Right atrium auricular region (tissue), 2 donors: ENCODE data around the gene ALOX5. TPM values are rescaled to one million over a fixed set of nuclear protein-coding genes. Genes with fewer than 3 reads are reported as not detected.

Experiments used
- DNase-seq: peaks from one replicate; pipeline ENCODE4 v3.0.0-alpha.2; 2019; ENCODE audit warnings: low spot score
- H3K27ac ChIP-seq, 2 donors: fragments of 200-600 bp; sonication (generic); 1 replicate in 1 of 2; 2 replicates in 1 of 2; pipeline ENCODE4 v1.5.1; 2016 to 2019
- H3K27me3 ChIP-seq, 2 donors: fragments of 200-600 bp; sonication (generic); one replicate each; pipeline versions ENCODE4 v1.5.1 to v1.6.0; 2017 to 2019
- H3K36me3 ChIP-seq: fragments of 200-600 bp; sonication (generic); one replicate; pipeline ENCODE4 v1.5.1; 2016
- H3K4me1 ChIP-seq, 2 donors: fragments of 200-600 bp; sonication (generic); one replicate each; pipeline versions ENCODE4 v1.5.1 to v1.6.0; 2017 to 2019
- H3K4me3 ChIP-seq, 2 donors: fragments of 200-600 bp; sonication (generic); 1 replicate in 1 of 2; 2 replicates in 1 of 2; pipeline ENCODE4 v1.5.1; 2017 to 2019; ENCODE audit warnings: mild to moderate bottlenecking in 1 of 2, moderate library complexity in 1 of 2
- H3K9me3 ChIP-seq, 2 donors: fragments of 200-600 bp; sonication (generic); one replicate each; pipeline ENCODE4 v1.5.1; 2019
- total RNA-seq, 2 donors: library from RNA; depleted of rRNA; stranded (reverse); fragments of >200 nt; gene quantifications; one replicate each; pipeline ENCODE4 v1.1.0, GENCODE V29; 2016
- TF ChIP-seq, protein P1 (sequence below), 2 donors: fragments of 200-600 bp; sonication (generic); IDR thresholded peaks; one replicate each; pipeline ENCODE4 v1.5.1; 2019; ENCODE audit warnings: antibody characterized with exemption in 2 of 2

Gene ALOX5
- total RNA-seq, 2 donors from 2014 or later, result 6.3 to 16.0 TPM

DNA sequence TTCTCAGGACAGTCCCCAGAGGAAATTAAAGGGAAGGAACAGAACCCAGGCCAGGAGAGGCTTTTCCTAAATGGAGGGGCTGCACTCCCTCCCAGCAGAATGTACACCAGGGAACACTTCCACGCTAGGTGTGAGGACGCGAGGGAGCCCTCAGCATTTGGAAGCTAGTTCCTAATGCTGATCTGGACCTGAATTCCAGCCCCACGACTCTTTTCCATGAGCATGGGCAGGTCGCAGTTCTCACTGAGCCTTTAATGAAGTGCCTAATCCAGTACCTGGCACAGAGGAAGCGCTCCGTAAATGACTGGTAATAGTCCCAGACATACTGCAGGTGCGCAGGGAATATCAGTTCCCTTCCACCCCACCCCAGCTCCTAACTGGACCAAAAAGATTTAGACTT is 1.1 kb downstream of the ALOX5 start:
- Histone ChIP-seq H3K27ac (no peak overlapping the region), H3K27me3 (no peaks in the 10 kb centered on the region), H3K4me1 (peaks cover 0 to 20% of the 10 kb centered on the region in 2 donors), H3K36me3 (no peaks in the 10 kb centered on the region), H3K4me3 (peak overlapping the region; percentile 45 to 50), H3K9me3 (no peaks in the 10 kb centered on the region)
- DNase-seq, result peak; percentile 52
- TF ChIP-seq, protein P1, sequence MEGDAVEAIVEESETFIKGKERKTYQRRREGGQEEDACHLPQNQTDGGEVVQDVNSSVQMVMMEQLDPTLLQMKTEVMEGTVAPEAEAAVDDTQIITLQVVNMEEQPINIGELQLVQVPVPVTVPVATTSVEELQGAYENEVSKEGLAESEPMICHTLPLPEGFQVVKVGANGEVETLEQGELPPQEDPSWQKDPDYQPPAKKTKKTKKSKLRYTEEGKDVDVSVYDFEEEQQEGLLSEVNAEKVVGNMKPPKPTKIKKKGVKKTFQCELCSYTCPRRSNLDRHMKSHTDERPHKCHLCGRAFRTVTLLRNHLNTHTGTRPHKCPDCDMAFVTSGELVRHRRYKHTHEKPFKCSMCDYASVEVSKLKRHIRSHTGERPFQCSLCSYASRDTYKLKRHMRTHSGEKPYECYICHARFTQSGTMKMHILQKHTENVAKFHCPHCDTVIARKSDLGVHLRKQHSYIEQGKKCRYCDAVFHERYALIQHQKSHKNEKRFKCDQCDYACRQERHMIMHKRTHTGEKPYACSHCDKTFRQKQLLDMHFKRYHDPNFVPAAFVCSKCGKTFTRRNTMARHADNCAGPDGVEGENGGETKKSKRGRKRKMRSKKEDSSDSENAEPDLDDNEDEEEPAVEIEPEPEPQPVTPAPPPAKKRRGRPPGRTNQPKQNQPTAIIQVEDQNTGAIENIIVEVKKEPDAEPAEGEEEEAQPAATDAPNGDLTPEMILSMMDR (IDR thresholded peaks at IDR 0.05), result no peak

DNA sequence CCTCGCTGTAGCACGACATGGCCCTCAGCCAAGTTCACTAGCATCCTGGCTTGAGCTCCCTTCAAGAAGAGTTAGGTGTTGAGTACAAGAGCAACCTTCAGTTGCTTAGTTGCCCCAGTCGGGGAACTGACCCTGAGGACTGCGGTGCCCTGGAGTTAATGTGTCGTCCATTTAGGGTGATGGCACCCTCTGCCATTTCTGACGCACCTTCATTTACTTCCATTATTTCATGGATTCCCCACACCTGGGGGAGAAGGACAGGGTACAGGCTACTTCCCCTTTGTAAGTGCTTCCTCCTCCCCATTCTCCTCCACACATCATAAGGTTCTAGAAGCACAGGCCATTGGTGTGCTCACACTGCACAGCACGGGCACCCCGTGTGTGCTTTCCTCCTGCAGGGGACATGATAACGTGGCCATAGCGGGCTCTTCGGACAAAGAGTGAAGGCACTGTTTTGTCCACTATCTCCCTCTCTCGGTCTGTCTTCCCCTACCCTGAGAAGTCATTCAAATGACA is 1.8 kb downstream of the ALOX5 start:
- H3K4me1 ChIP-seq, result peaks cover 0 to 20% of the 10 kb centered on the region in 2 donors
- TF ChIP-seq, protein P1 (IDR thresholded peaks at IDR 0.05), result no peak
- DNase-seq, result no peak
- H3K36me3 ChIP-seq, result no peaks in the 10 kb centered on the region
- no peak overlapping the region for H3K4me3 ChIP-seq
- H3K9me3 ChIP-seq, result no peaks in the 10 kb centered on the region
- H3K27me3 ChIP-seq, result no peaks in the 10 kb centered on the region
- no peak overlapping the region for H3K27ac ChIP-seq

DNA sequence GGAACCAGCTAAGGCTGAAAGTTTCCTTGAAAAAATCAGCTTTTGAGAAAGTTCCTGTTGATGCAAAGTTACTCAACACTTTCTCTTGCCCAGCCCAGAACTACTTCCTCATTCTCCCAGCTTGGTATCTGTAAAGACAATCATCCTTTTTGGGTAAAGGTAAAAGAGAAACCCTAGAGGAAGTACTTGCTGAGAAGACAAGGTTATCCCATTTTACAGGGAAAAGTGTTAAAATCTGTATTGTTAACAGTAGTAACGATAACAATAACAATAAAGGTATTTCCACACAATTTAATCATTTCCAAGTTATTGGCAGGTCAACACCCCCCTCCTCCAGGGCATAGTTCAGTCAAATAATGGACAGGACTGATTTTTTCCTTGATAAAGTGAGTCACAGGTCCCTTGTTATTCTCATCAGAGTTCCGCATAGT is 2.4 kb downstream of the ALOX5 start:
- DNase-seq, result no peak
- no peak overlapping the region for H3K27ac ChIP-seq
- no peaks in the 10 kb centered on the region for H3K27me3 ChIP-seq
- TF ChIP-seq, protein P1 (IDR thresholded peaks at IDR 0.05), result no peak
- peaks cover 0 to 20% of the 10 kb centered on the region in 2 donors for H3K4me1 ChIP-seq
- H3K36me3 ChIP-seq, result no peaks in the 10 kb centered on the region
- H3K4me3 ChIP-seq, result no peak overlapping the region
- no peaks in the 10 kb centered on the region for H3K9me3 ChIP-seq

DNA sequence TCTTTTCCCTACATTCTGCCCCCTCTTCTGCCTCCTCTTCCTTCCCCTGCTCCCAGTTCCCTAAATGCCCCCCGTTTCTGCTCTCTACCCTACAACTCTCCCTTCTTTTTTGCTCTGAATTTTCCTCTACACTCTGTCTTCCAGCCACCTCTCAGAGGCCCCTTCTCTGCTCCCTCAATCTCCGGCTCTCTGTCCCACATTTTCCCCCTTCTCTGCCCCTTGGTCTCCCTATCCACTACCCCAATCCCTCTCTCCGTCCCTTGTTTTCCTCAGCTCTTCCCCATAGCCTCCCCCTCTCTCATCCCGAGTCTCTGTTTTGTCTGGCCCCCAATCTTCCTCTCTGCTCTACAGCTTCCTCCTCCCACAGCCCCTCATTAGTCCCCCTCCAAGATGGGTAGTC is 3.3 kb downstream of the ALOX5 start:
- Histone ChIP-seq H3K4me1 (peaks cover 0 to 20% of the 10 kb centered on the region in 2 donors), H3K27me3 (no peaks in the 10 kb centered on the region), H3K36me3 (no peaks in the 10 kb centered on the region), H3K4me3 (no peak overlapping the region), H3K27ac (no peak overlapping the region), H3K9me3 (no peaks in the 10 kb centered on the region)
- no peak for DNase-seq
- TF ChIP-seq, protein P1 (IDR thresholded peaks at IDR 0.05), result no peak

DNA sequence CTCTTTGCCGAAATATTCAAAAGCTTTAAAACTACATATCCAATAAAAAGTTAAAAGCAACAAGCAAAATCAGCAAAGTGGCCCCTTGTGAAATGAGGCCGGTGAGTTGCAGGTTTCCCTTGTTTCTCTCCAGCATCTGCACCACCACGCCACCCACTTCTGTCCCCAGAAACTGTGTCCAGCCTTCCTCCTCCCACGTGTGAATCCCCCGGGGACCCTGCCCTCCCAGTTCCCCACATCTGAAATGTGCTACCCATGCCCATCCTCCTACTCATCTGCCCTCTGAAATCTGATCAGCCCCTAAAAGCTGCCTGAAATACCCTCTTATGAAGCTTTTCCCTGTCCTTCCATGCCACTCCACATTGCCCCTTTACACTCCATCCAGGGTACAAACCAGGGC is 3.8 kb downstream of the ALOX5 start:
- Histone ChIP-seq H3K27me3 (no peaks in the 10 kb centered on the region), H3K4me1 (peaks cover 0 to 20% of the 10 kb centered on the region in 2 donors), H3K9me3 (no peaks in the 10 kb centered on the region), H3K27ac (no peak overlapping the region), H3K4me3 (no peak overlapping the region), H3K36me3 (no peaks in the 10 kb centered on the region)
- DNase-seq, result no peak
- TF ChIP-seq, protein P1 (IDR thresholded peaks at IDR 0.05), result no peak
